HG03442 (cell line): ENCODE measurements around the gene CC2D2A.

Source experiments
- ATAC-seq: cut with Tn5 transposase; IDR thresholded peaks from one replicate; pipeline ENCODE4 v1.9.1; 2021; ENCODE audit warnings: mild to moderate bottlenecking, moderate library complexity; ENCODE audit not compliant: unreplicated experiment

The CC2D2A gene

GRCh38 chr4:15459706-15460105, 10.0 kb upstream of the CC2D2A start:
- ATAC-seq, result no peak

- ATAC-seq, result no peak
These were observed 3.1 kb upstream of the CC2D2A start for GRCh38 chr4:15466596-15466995.

- no peak for ATAC-seq
These were observed 420 bp downstream of the CC2D2A start for GRCh38 chr4:15470128-15470475.

GRCh38 chr4:15476396-15476795, 6.7 kb downstream of the CC2D2A start:
- ATAC-seq, result no peak

GRCh38 chr4:15478724-15479088, 9.0 kb downstream of the CC2D2A start:
- ATAC-seq, result no peak

GRCh38 chr4:15479089-15479912, 9.6 kb downstream of the CC2D2A start:
- no peak for ATAC-seq

- ATAC-seq, result no peak
These were observed 10.2 kb downstream of the CC2D2A start for GRCh38 chr4:15479913-15480185.

GRCh38 chr4:15481961-15482745, 12.5 kb downstream of the CC2D2A start:
- no peak for ATAC-seq

GRCh38 chr4:15482842-15483241, 13.2 kb downstream of the CC2D2A start:
- ATAC-seq, result no peak

GRCh38 chr4:15488136-15488535, 18.5 kb downstream of the CC2D2A start:
- no peak for ATAC-seq

- ATAC-seq, result no peak
These were observed 19.2 kb downstream of the CC2D2A start for GRCh38 chr4:15488658-15489470.

- ATAC-seq, result no peak
These were observed 19.9 kb downstream of the CC2D2A start for GRCh38 chr4:15489551-15489950.

- no peak for ATAC-seq
These were observed 23.7 kb downstream of the CC2D2A start for GRCh38 chr4:15493411-15493810.

- no peak for ATAC-seq
These were observed 25.9 kb downstream of the CC2D2A start for GRCh38 chr4:15495621-15496020.

- no peak for ATAC-seq
These were observed 28.7 kb downstream of the CC2D2A start for GRCh38 chr4:15498356-15498755.

GRCh38 chr4:15500701-15501100, 31.0 kb downstream of the CC2D2A start:
- ATAC-seq, result no peak

GRCh38 chr4:15501941-15502340, 32.3 kb downstream of the CC2D2A start:
- no peak for ATAC-seq

- no peak for ATAC-seq
These were observed 32.7 kb downstream of the CC2D2A start for GRCh38 chr4:15502384-15502783.

GRCh38 chr4:15504041-15504440, 34.4 kb downstream of the CC2D2A start:
- ATAC-seq, result no peak

- ATAC-seq, result no peak
These were observed 36.8 kb downstream of the CC2D2A start for GRCh38 chr4:15506464-15506863.

GRCh38 chr4:15507679-15508078, 38.0 kb downstream of the CC2D2A start:
- no peak for ATAC-seq

GRCh38 chr4:15510961-15511360, 41.3 kb downstream of the CC2D2A start:
- no peak for ATAC-seq
